Upper lobe of right lung (tissue), 1 donor: ENCODE measurements around the gene CFAP99. TPM values are rescaled to one million over a fixed set of nuclear protein-coding genes. Genes with fewer than 3 reads are reported as not detected.

Experiments used
- ATAC-seq: fragments of 200-7000 bp; cut with Tn5 transposase; one replicate; pipeline ENCODE4 v1.9.1; 2020; ENCODE audit warnings: mild to moderate bottlenecking, moderate library complexity
- DNase-seq: peaks from one replicate; pipeline ENCODE4 v3.0.0-alpha.2; 2020
- H3K27ac ChIP-seq: fragments of 200-600 bp; one replicate; pipeline ENCODE4 v1.8.0; 2022
- H3K27me3 ChIP-seq: fragments of 200-600 bp; one replicate; pipeline ENCODE4 v1.8.0; 2022; ENCODE audit warnings: mild to moderate bottlenecking
- H3K36me3 ChIP-seq: fragments of 200-600 bp; one replicate; pipeline ENCODE4 v1.8.0; 2022
- H3K4me1 ChIP-seq: fragments of 200-600 bp; one replicate; pipeline ENCODE4 v1.8.0; 2022
- H3K4me3 ChIP-seq: fragments of 200-600 bp; one replicate; pipeline ENCODE4 v1.8.0; 2022; ENCODE audit warnings: mild to moderate bottlenecking
- H3K9me3 ChIP-seq: fragments of 200-600 bp; one replicate; pipeline ENCODE4 v1.8.0; 2022
- intact Hi-C: fragments of 100-400 bp; cut with DNase I; formaldehyde crosslinking; loops from one replicate; pipeline ENCODE4 v1.11.0; 2022
- total RNA-seq: library from RNA; stranded (reverse); fragmentation: NEBNext Ultra II Directional; extraction: Animal tissue kit (Norgen Biotek cat#: 25700); gene quantifications from one replicate; pipeline ENCODE4 v1.2.1, GENCODE V29; 2021
- TF ChIP-seq, protein P1 (sequence below): fragments of 200-600 bp; IDR thresholded peaks from one replicate; pipeline ENCODE4 v1.8.0; 2022; ENCODE audit warnings: antibody characterized with exemption
- donor health status: DM: no; HTN: yes; CAD: no; lungs with severe emphysema.

CFAP99 gene
- total RNA-seq, 1 donor from 2014 or later = not detected

GRCh38 chr4:2482192-2482591, 63.4 kb downstream of the CFAP99 start:
- Histone ChIP-seq H3K36me3 (no peaks in the 10 kb centered on the region), H3K27me3 (no peaks in the 10 kb centered on the region), H3K9me3 (no peaks in the 10 kb centered on the region), H3K4me1 (peaks cover 82% of the 10 kb centered on the region), H3K4me3 (no peak overlapping the region), H3K27ac (peak overlapping the region; percentile 24)
- no peak for DNase-seq
- TF ChIP-seq, protein P1, sequence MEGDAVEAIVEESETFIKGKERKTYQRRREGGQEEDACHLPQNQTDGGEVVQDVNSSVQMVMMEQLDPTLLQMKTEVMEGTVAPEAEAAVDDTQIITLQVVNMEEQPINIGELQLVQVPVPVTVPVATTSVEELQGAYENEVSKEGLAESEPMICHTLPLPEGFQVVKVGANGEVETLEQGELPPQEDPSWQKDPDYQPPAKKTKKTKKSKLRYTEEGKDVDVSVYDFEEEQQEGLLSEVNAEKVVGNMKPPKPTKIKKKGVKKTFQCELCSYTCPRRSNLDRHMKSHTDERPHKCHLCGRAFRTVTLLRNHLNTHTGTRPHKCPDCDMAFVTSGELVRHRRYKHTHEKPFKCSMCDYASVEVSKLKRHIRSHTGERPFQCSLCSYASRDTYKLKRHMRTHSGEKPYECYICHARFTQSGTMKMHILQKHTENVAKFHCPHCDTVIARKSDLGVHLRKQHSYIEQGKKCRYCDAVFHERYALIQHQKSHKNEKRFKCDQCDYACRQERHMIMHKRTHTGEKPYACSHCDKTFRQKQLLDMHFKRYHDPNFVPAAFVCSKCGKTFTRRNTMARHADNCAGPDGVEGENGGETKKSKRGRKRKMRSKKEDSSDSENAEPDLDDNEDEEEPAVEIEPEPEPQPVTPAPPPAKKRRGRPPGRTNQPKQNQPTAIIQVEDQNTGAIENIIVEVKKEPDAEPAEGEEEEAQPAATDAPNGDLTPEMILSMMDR = no peak
- intact Hi-C loops = no loop called here
- ATAC-seq = no peak

DNA sequence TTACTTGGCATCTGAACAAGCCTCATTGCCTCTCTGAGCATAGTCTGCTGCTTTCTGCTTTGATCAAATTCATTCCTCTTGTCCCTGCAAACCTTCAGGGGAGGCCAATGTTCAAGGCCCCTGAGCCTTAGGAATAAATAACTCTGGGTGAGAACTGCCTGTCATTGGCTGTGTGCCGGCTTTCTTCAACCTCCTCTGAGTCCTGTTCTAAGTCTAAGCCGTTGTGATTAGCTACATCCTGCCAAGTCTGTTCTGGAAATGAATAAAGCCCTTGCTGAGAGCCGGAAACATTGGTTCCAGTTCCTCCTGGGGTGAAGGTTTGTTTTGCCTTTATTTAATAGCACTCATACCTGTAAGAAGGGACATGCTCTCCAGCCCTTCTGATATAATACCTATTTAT, 63.9 kb downstream of the CFAP99 start:
- Histone ChIP-seq H3K36me3 (no peaks in the 10 kb centered on the region), H3K27me3 (no peaks in the 10 kb centered on the region), H3K4me1 (peaks cover 85% of the 10 kb centered on the region), H3K4me3 (no peak overlapping the region), H3K9me3 (no peaks in the 10 kb centered on the region), H3K27ac (peak overlapping the region; percentile 24)
- TF ChIP-seq, protein P1 = no peak
- peak; percentile 43 for ATAC-seq
- DNase-seq = no peak
- intact Hi-C loops = no loop called here

- Histone ChIP-seq H3K27ac (peak overlapping the region; percentile 24), H3K27me3 (no peaks in the 10 kb centered on the region), H3K4me3 (no peak overlapping the region), H3K9me3 (no peaks in the 10 kb centered on the region), H3K4me1 (peaks cover 85% of the 10 kb centered on the region), H3K36me3 (no peaks in the 10 kb centered on the region)
- TF ChIP-seq, protein P1 = no peak
- no peak for DNase-seq
- intact Hi-C loops = no loop called here
- no peak for ATAC-seq
Measured at GRCh38 chr4:2483237-2483636, 64.5 kb downstream of the CFAP99 start.

DNA sequence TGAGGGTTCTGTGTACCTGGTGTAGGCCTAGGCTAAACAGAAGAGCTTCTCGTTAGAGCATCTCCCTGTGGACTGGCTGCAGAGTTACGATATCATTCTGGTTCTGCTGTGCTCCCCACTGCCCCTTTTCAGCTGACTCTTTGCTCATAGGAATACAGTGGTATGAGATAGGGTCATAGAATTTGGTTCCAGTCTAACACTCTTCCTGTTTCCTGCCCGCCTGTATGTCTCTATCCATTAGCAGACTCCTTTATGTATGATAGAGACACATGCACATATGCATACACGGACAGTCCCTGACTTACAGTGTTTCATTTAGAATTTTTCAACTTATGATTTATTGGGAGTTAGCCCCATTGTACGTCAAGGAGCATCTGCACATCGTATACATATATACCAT, 65.4 kb downstream of the CFAP99 start:
- TF ChIP-seq, protein P1 = no peak
- H3K4me3 ChIP-seq = no peak overlapping the region
- intact Hi-C loops = no loop called here
- no peaks in the 10 kb centered on the region for H3K9me3 ChIP-seq
- no peak overlapping the region for H3K27ac ChIP-seq
- ATAC-seq (no peak), DNase-seq (no peak)
- H3K4me1 ChIP-seq = peaks cover 78% of the 10 kb centered on the region
- peaks cover 1% of the 10 kb centered on the region for H3K36me3 ChIP-seq
- no peaks in the 10 kb centered on the region for H3K27me3 ChIP-seq

DNA sequence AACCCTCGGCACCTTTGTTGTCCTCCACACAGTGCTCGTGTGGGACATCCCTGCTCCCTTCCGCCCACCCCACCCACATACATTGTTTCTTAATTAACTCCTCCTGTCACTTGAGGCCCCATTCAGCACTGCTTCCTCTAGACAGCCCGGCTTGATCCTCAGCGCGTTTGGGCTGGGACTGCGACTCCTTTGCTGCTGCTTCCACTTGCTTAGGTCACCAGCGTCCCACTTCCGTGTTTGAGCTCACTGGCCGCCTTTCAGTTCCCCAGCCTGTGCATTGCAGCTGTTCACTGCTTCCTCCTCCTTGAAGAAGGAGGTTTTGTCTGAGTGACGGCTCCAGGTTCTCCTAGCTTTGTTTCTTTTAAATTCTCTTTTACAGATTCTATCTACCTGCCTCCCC, 66.2 kb downstream of the CFAP99 start:
- TF ChIP-seq, protein P1 = no peak
- ATAC-seq = peak; percentile 96
- Histone ChIP-seq H3K27me3 (no peaks in the 10 kb centered on the region), H3K36me3 (peaks cover 7% of the 10 kb centered on the region), H3K4me3 (peak overlapping the region; percentile 5), H3K9me3 (no peaks in the 10 kb centered on the region), H3K4me1 (peaks cover 83% of the 10 kb centered on the region), H3K27ac (peak overlapping the region; percentile 37)
- intact Hi-C loops = no loop called here
- DNase-seq = peak; percentile 87

GRCh38 chr4:2485956-2486355, 67.2 kb downstream of the CFAP99 start:
- H3K27me3 ChIP-seq = no peaks in the 10 kb centered on the region
- TF ChIP-seq, protein P1 = no peak
- ATAC-seq = peak; percentile 13
- no peaks in the 10 kb centered on the region for H3K9me3 ChIP-seq
- peak overlapping the region; percentile 37 for H3K27ac ChIP-seq
- peaks cover 16% of the 10 kb centered on the region for H3K36me3 ChIP-seq
- DNase-seq = no peak
- intact Hi-C loops = no loop called here
- peaks cover 80% of the 10 kb centered on the region for H3K4me1 ChIP-seq
- no peak overlapping the region for H3K4me3 ChIP-seq
